GM19438 (cell line): ENCODE data around the gene GABRR2.
"Not testable (repeated sequence)": the region's sequence is repeated elsewhere in the genome, so short reads cannot be mapped to it uniquely, and the experiment has no call there.

Experiments
- ATAC-seq: cut with Tn5 transposase; IDR thresholded peaks from one replicate; pipeline ENCODE4 v1.9.1; 2021; ENCODE audit warnings: low read depth; ENCODE audit not compliant: unreplicated experiment

GABRR2 gene

GRCh38 chr6:89295981-89296380, 19.1 kb downstream of the GABRR2 start:
- no peak for ATAC-seq

DNA sequence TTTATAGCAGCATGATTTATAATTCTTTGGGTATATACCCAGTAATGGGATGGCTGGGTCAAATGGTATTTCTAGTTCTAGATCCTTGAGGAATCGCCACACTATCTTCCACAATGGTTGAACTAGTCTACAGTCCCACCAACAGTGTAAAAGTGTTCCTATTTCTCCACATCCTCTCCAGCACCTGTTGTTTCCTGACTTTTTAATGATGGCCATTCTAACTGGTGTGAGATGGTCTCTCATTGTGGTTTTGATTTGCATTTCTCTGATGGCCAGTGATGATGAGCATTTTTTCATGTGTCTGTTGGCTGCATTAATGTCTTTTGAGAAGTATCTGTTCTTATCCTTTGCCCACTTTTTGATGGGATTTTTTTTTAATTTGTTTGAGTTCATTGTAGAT, 20.0 kb downstream of the GABRR2 start:
- not testable (repeated sequence) for ATAC-seq

GRCh38 chr6:89291256-89291819, 23.8 kb downstream of the GABRR2 start:
- no peak for ATAC-seq

- ATAC-seq = no peak
Observed at GRCh38 chr6:89290401-89291155, 24.5 kb downstream of the GABRR2 start.

- ATAC-seq = no peak
Observed at GRCh38 chr6:89289710-89290109, 25.4 kb downstream of the GABRR2 start.

DNA sequence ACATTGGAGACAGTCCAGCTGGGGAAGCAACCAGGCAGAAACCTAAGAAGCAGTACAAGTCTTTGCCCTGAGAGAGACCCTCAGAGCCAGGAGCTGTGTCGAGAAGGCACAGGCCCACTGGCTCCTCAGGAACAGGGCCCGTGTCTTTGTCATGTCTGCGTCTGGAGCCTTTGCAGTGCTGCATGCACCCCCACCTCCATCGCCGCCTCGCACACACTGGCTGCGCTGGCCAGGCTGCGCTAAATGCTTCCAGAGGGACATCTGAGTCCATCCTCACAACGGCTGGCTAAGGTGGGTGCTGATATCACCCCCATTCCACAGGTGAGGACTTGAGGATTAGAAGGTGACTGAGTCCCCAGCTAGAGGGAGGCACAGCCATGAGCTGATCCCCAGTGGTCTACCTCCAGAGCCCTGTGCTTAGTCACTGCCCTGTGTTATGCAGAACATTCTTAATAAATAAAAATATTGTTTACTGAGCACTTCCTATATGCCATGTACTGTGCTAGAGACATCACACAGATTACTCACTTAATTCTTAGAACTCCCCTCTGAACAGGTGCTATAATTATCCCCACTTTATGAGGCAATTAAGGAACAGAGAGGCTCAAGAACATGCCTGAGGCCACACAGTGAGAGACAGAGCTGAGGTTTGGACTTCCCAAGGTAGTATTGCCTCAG, 27.6 kb downstream of the GABRR2 start:
- no peak for ATAC-seq

DNA sequence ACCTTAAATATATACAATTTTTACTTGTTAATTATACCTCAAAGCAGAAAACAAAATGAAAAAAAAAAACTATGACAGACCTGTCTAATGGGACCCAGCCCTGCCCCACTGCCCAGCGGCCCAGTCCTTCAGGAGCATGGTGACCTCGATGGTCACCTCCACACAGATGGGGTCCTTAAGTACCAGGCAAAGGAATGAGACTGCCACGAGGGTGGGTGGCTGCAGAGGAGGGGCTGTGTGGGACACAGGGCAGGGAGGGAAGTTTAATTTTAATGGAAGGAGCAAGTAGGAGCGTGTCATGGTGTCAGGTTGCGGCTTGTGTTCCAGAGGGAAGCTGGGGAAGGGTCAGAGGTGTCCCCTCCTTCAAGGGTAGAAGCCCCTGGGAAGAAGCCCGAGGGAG, 28.6 kb downstream of the GABRR2 start:
- ATAC-seq = no peak

DNA sequence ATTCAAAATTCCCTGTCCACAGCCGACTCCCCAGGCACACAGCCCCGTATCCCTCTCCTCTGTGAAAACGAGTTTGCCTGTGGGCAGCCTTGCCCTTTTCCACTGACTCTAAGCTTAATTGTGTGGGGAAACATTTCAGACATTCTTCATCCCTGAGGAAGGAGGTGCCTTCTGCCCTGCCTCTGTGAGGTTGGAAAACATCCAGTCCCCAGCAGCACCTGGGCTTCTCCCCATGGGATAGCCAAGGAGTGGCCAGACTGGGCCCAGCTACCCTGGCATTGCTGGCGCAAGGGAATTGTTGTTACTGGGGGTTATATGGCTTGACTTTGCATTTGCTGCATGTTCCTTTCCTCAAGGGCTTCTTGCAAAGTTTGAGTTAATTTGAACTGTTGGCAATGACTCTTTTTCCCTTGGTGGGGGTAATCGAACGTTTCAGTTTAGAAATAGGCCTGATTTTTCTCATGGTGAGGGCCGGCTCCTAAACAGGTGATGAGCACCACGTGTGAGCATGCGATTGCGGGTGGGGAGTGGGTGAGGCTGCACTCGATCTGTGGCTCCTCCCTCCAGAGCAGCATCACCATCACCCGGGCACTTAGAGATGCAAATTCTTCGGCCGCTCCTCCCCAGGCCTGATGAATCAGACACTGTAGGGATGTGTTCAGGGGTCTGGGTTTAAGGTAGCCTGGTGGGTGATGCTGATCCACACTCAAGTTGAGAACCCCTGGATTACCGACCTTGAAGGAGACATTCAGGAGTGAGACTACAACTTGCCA, 29.9 kb downstream of the GABRR2 start:
- ATAC-seq = no peak

GRCh38 chr6:89284081-89284480, 31.0 kb downstream of the GABRR2 start:
- no peak for ATAC-seq

- no peak for ATAC-seq
Observed at GRCh38 chr6:89282749-89283148, 32.4 kb downstream of the GABRR2 start.

- peak; percentile 91 for ATAC-seq
Observed at GRCh38 chr6:89281779-89282246, 33.3 kb downstream of the GABRR2 start.

- no peak for ATAC-seq
Observed at GRCh38 chr6:89278956-89279355, 36.1 kb downstream of the GABRR2 start.

DNA sequence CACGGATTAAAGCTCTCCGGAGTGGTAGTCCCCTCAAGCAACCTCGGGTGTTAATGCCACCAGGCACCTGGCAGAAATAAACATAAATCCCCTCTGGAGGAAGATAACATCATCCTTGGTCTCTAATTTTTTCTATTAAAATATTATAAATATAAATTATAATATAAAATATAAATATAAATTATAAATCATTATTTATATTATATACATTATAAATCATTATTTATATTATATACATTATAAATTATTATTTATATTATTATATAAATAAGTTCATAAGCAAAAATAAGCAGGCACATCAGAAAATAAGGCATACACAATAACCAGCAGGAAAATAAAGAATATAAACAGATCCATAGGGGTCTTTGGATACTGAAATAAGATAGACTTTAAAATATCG, 39.2 kb downstream of the GABRR2 start:
- no peak for ATAC-seq

DNA sequence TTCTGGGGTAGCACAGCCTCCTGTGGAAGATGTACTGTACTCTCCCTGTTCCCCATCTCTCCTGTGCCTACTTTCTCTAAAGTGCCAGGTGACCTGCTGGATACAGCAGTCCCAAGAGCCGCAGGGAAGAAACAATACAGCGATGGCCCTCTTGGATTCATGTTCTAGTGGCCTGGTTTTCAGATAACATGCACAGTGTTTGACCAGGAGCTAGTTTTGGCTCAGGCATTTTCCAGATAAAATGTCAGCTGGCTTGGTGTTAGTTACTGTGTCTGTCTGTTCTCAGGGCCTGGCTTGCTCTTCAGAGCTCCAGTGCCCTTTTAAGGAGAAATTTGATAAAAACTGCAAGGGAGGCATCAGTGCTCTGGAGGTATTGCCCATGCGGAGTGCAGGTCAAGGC, 41.3 kb downstream of the GABRR2 start:
- no peak for ATAC-seq

- ATAC-seq = no peak
Observed at GRCh38 chr6:89272596-89272995, 42.5 kb downstream of the GABRR2 start.

GRCh38 chr6:89270951-89271721, 44.0 kb downstream of the GABRR2 start:
- peak; percentile 85 for ATAC-seq

- no peak for ATAC-seq
Observed at GRCh38 chr6:89269981-89270380, 45.1 kb downstream of the GABRR2 start.

GRCh38 chr6:89269252-89269651, 45.8 kb downstream of the GABRR2 start:
- ATAC-seq = no peak

DNA sequence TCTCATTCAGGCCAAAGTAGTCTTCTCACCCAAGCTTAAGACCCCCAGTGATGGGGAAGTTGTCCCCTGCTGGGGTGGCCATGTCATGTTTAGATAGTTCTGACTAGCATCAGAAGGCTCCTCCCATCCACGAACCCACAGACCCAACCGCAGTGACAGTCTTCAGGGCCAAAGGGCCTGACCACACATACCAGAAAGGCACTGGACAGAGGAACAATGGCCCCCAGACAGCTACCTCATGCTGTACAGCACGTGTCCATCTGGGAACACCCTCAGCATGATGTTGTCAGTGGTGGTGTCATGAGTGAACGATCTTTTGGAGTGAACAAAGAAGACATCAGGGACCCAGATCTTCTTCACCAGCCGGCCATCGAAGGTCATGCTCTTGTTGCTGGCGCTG, 46.3 kb downstream of the GABRR2 start:
- no peak for ATAC-seq

GRCh38 chr6:89267918-89268317, 47.2 kb downstream of the GABRR2 start:
- ATAC-seq = no peak
